ENCODE measurements around the gene RASSF8.

- TF ChIP-seq, protein P1, sequence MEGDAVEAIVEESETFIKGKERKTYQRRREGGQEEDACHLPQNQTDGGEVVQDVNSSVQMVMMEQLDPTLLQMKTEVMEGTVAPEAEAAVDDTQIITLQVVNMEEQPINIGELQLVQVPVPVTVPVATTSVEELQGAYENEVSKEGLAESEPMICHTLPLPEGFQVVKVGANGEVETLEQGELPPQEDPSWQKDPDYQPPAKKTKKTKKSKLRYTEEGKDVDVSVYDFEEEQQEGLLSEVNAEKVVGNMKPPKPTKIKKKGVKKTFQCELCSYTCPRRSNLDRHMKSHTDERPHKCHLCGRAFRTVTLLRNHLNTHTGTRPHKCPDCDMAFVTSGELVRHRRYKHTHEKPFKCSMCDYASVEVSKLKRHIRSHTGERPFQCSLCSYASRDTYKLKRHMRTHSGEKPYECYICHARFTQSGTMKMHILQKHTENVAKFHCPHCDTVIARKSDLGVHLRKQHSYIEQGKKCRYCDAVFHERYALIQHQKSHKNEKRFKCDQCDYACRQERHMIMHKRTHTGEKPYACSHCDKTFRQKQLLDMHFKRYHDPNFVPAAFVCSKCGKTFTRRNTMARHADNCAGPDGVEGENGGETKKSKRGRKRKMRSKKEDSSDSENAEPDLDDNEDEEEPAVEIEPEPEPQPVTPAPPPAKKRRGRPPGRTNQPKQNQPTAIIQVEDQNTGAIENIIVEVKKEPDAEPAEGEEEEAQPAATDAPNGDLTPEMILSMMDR (conservative IDR thresholded peaks at IDR 0.05; ENCODE audit: low read depth, low read length): no peak
- TF ChIP-seq EZH2 (IDR thresholded peaks at IDR 0.05; ENCODE audit: low read length, unreplicated experiment): no peak
These were observed 110.0 kb downstream of the RASSF8 start for GRCh38 chr12:26068503-26068902.
